Neural crest cell (in vitro differentiated cells): ENCODE measurements around the gene GPR25. TPM values are rescaled to one million over a fixed set of nuclear protein-coding genes. Genes with fewer than 3 reads are reported as not detected.

Source experiments
- DNase-seq: peaks from one replicate; pipeline ENCODE4 v3.0.0; 2021; ENCODE audit warnings: low read depth, mixed read lengths, low spot score
- H3K27ac Mint-ChIP-seq: one replicate; pipeline ENCODE4 v1.8.0; 2021; ENCODE audit warnings: mild to moderate bottlenecking, mixed read lengths; ENCODE audit not compliant: unreplicated experiment
- H3K27me3 Mint-ChIP-seq: 2 replicates; pipeline ENCODE4 v1.8.0; 2021; ENCODE audit warnings: low read depth, mild to moderate bottlenecking, mixed read lengths
- H3K36me3 Mint-ChIP-seq: 2 replicates; pipeline ENCODE4 v1.8.0; 2021; ENCODE audit warnings: low read depth, mild to moderate bottlenecking, mixed read lengths
- H3K4me1 Mint-ChIP-seq: 2 replicates; pipeline ENCODE4 v1.8.0; 2021; ENCODE audit warnings: mixed read lengths
- H3K4me3 Mint-ChIP-seq: one replicate; pipeline ENCODE4 v1.8.0; 2021; ENCODE audit warnings: mild to moderate bottlenecking, mixed read lengths
- H3K9me3 Mint-ChIP-seq: 2 replicates; pipeline ENCODE4 v1.8.0; 2021; ENCODE audit warnings: mixed read lengths
- total RNA-seq: library from RNA; stranded (reverse); gene quantifications from 2 replicates; pipeline ENCODE4 v1.2.1, GENCODE V29; 2021
- TF ChIP-seq, protein P1 (sequence below): fragments of 200-600 bp; sonication (generic); conservative IDR thresholded peaks from 2 replicates; pipeline ENCODE4 v1.5.0; 2021; ENCODE audit warnings: antibody characterized with exemption, mild to moderate bottlenecking

Gene GPR25
- total RNA-seq, 1 donor from 2014 or later, result not detected

DNA sequence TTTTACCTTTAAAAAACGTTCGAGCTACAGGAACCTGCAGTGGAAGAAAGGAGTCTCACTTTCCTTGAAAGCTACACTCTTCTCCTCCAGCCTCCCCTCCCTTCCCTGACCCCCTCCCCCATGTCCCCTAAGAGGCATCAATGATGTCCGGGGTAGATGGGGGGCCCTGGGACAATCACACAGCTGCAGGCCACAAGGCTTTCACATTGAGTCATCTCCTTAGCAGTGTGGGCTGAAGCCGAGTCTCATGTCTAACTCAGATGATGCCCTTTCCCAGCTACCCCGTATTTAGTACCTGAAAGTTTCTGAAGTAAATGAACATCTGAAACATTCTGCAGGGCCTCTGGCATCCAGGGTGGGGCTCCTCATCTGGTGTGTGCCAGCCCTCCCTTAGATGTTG is 6.3 kb upstream of the GPR25 start:
- DNase-seq, result no peak
- Mint-ChIP-seq H3K36me3 (peaks cover 23% of the 10 kb centered on the region), H3K27ac (no peak overlapping the region), H3K4me3 (no peak overlapping the region), H3K9me3 (no peaks in the 10 kb centered on the region), H3K4me1 (peaks cover 5% of the 10 kb centered on the region), H3K27me3 (no peaks in the 10 kb centered on the region)
- TF ChIP-seq, protein P1, sequence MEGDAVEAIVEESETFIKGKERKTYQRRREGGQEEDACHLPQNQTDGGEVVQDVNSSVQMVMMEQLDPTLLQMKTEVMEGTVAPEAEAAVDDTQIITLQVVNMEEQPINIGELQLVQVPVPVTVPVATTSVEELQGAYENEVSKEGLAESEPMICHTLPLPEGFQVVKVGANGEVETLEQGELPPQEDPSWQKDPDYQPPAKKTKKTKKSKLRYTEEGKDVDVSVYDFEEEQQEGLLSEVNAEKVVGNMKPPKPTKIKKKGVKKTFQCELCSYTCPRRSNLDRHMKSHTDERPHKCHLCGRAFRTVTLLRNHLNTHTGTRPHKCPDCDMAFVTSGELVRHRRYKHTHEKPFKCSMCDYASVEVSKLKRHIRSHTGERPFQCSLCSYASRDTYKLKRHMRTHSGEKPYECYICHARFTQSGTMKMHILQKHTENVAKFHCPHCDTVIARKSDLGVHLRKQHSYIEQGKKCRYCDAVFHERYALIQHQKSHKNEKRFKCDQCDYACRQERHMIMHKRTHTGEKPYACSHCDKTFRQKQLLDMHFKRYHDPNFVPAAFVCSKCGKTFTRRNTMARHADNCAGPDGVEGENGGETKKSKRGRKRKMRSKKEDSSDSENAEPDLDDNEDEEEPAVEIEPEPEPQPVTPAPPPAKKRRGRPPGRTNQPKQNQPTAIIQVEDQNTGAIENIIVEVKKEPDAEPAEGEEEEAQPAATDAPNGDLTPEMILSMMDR, result no peak

GRCh38 chr1:200867018-200867811 is 5.6 kb upstream of the GPR25 start:
- H3K4me3 Mint-ChIP-seq, result no peak overlapping the region
- H3K36me3 Mint-ChIP-seq, result peaks cover 21% of the 10 kb centered on the region
- DNase-seq, result no peak
- H3K27ac Mint-ChIP-seq, result no peak overlapping the region
- peaks cover 5% of the 10 kb centered on the region for H3K4me1 Mint-ChIP-seq
- H3K9me3 Mint-ChIP-seq, result no peaks in the 10 kb centered on the region
- TF ChIP-seq, protein P1, result no peak
- no peaks in the 10 kb centered on the region for H3K27me3 Mint-ChIP-seq

- Mint-ChIP-seq H3K9me3 (no peaks in the 10 kb centered on the region), H3K4me1 (peaks cover 5% of the 10 kb centered on the region), H3K36me3 (peaks cover 4% of the 10 kb centered on the region), H3K27ac (no peak overlapping the region), H3K27me3 (no peaks in the 10 kb centered on the region), H3K4me3 (no peak overlapping the region)
- no peak for DNase-seq
- TF ChIP-seq, protein P1, result no peak
These were observed 3.4 kb upstream of the GPR25 start for GRCh38 chr1:200869376-200869752.

DNA sequence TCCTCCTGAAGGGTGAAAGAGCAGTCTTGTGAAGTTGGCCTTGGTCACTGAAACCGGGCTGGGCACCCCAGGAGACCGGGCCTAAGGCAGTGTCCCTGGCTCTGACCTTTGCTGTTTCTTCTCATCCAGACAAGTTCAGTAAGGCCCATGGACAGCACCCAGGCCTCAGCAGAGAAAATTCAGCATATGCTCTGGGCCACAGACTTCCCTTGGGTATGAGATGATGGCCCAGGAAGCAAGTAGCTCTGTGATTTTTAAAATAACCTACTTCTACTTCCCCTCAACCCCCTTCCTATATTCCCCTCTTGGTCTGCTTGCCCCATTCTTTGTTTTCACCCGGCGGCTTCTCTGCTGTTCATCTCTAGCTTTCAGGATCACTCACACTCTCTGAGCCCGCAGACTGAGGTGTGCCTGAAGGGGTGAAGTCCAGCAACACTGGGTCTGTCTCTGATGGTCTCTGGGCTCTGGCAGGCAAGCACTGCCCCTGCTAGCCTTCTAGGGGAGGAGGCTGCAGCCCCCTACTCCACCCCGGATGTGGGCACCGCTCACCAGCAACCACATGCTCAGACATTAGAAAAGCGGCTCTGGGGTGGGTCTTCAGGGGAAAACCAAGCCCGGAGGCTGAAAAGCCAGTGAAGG is 2.9 kb upstream of the GPR25 start:
- no peaks in the 10 kb centered on the region for H3K27me3 Mint-ChIP-seq
- DNase-seq, result no peak
- TF ChIP-seq, protein P1, result no peak
- H3K4me3 Mint-ChIP-seq, result no peak overlapping the region
- H3K4me1 Mint-ChIP-seq, result peaks cover 3% of the 10 kb centered on the region
- no peak overlapping the region for H3K27ac Mint-ChIP-seq
- H3K9me3 Mint-ChIP-seq, result no peaks in the 10 kb centered on the region
- peaks cover 3% of the 10 kb centered on the region for H3K36me3 Mint-ChIP-seq

GRCh38 chr1:200873116-200873670 is 412 bp downstream of the GPR25 start:
- Mint-ChIP-seq H3K27ac (no peak overlapping the region), H3K27me3 (no peaks in the 10 kb centered on the region), H3K36me3 (no peaks in the 10 kb centered on the region), H3K9me3 (no peaks in the 10 kb centered on the region), H3K4me3 (no peak overlapping the region), H3K4me1 (no peaks in the 10 kb centered on the region)
- TF ChIP-seq, protein P1, result no peak
- no peak for DNase-seq
